T-cell (primary cell): ENCODE data around the gene NOD2. TPM values are rescaled to one million over a fixed set of nuclear protein-coding genes. Genes with fewer than 3 reads are reported as not detected.

ENCODE experiments used
- ATAC-seq, 4 experiments: fragments of 200-7000 bp in 3 of 4; fragments of 150-1000 bp in 1 of 4; cut with Tn5 transposase; replicated peaks in 1 of 4; 1 replicate in 3 of 4; 2 replicates in 1 of 4; pipeline ENCODE4 v1.10.0; 2021; ENCODE audit warnings: moderate library complexity in 3 of 4, mild to moderate bottlenecking in 2 of 4, moderate number of reproducible peaks in 1 of 4
- CTCF ChIA-PET, 2 donors: fragments of 300-600 bp; sonication (Branson Sonifier 250); formaldehyde crosslinking; loops; one replicate each; lab custom pipeline; 2022; ENCODE audit warnings: antibody characterized with exemption in 2 of 2; lab: Charles Lee
- POLR2A ChIA-PET, 2 donors: fragments of 300-600 bp; sonication (Branson Sonifier 250); formaldehyde crosslinking; loops; one replicate each; lab custom pipeline; 2022; ENCODE audit warnings: antibody characterized with exemption in 2 of 2; lab: Charles Lee
- DNase-seq, 35 experiments: peaks; one replicate each; pipeline versions ENCODE4 v3.0.0 to v3.0.0-alpha.2; 2013 to 2023
- H3K27ac ChIP-seq: one replicate; pipeline ENCODE4 v1.5.1; 2013; ENCODE audit warnings: low read length
- H3K27me3 ChIP-seq, 2 experiments: replicated peaks in 1 of 2; 1 replicate in 1 of 2; 2 replicates in 1 of 2; pipeline versions ENCODE4 v1.6.1 to v1.7.0; 2013; ENCODE audit warnings: low read length in 1 of 2, mixed read lengths in 1 of 2; ENCODE audit not compliant: control insufficient read depth in 2 of 2, insufficient read depth in 2 of 2; ENCODE audit errors: extremely low read depth in 1 of 2
- H3K36me3 ChIP-seq, 2 donors: 1 replicate in 1 of 2; 2 replicates in 1 of 2; pipeline versions ENCODE4 v1.6.1 to v1.7.0; 2013; ENCODE audit warnings: low read length in 1 of 2; ENCODE audit not compliant: control insufficient read depth in 2 of 2, insufficient read depth in 1 of 2; ENCODE audit errors: extremely low read depth in 1 of 2
- H3K4me1 ChIP-seq, 2 experiments: 1 replicate in 1 of 2; 2 replicates in 1 of 2; pipeline versions ENCODE4 v1.6.1 to v1.7.0; 2013; ENCODE audit warnings: low read length in 2 of 2, mixed read lengths in 1 of 2; ENCODE audit not compliant: insufficient read depth in 2 of 2, control insufficient read depth in 1 of 2; ENCODE audit errors: extremely low read depth in 1 of 2
- H3K4me3 ChIP-seq, 2 donors: 1 replicate in 1 of 2; 2 replicates in 1 of 2; pipeline versions ENCODE4 v1.5.1 to v1.7.0; 2013; ENCODE audit warnings: mild to moderate bottlenecking in 2 of 2, low read length in 1 of 2, moderate library complexity in 1 of 2; ENCODE audit not compliant: control insufficient read depth in 1 of 2; ENCODE audit errors: extremely low read depth in 1 of 2
- H3K9me3 ChIP-seq: 2 replicates; pipeline ENCODE4 v1.7.0; 2013
- H3K27ac Mint-ChIP-seq, 2 donors: one replicate each; pipeline ENCODE4 v1.8.0; 2020 to 2021; ENCODE audit warnings: mild to moderate bottlenecking in 2 of 2, mixed read lengths in 2 of 2
- H3K27me3 Mint-ChIP-seq, 2 donors: one replicate each; pipeline ENCODE4 v1.8.0; 2021 to 2022; ENCODE audit warnings: mixed read lengths in 2 of 2
- H3K36me3 Mint-ChIP-seq: one replicate; pipeline ENCODE4 v1.8.0; 2021; ENCODE audit warnings: mixed read lengths
- H3K4me1 Mint-ChIP-seq, 3 donors: one replicate each; pipeline ENCODE4 v1.8.0; 2020 to 2022; ENCODE audit warnings: mixed read lengths in 3 of 3, mild to moderate bottlenecking in 1 of 3
- H3K4me3 Mint-ChIP-seq, 3 donors: one replicate each; pipeline ENCODE4 v1.8.0; 2020 to 2022; ENCODE audit warnings: mild to moderate bottlenecking in 3 of 3, mixed read lengths in 3 of 3, moderate library complexity in 3 of 3
- H3K9me3 Mint-ChIP-seq, 3 donors: one replicate each; pipeline ENCODE4 v1.8.0; 2020 to 2022; ENCODE audit warnings: mixed read lengths in 3 of 3
- WGBS: methylation state at CpG from one replicate; pipeline ENCODE4 v1.1.5; 2013; ENCODE audit warnings: missing lambda C conversion rate; ENCODE audit not compliant: insufficient coverage; 5-methylcytosine and 5-hydroxymethylcytosine counted together
- total RNA-seq, 35 experiments: library from RNA in 6 of 35; stranded (reverse) in 6 of 35; fragments of 120-200 nt in 1 of 35; gene quantifications; one replicate each; pipeline versions ENCODE4 v1.2.1 to v1.2.4 and lab custom pipeline; 2013 to 2026

The NOD2 gene
- total RNA-seq, 5 donors from 2014 or later (not counting 1 experiment from before 2014, with no cell fraction given) = 2.4 to 7.6 (median 3.1) TPM

DNA sequence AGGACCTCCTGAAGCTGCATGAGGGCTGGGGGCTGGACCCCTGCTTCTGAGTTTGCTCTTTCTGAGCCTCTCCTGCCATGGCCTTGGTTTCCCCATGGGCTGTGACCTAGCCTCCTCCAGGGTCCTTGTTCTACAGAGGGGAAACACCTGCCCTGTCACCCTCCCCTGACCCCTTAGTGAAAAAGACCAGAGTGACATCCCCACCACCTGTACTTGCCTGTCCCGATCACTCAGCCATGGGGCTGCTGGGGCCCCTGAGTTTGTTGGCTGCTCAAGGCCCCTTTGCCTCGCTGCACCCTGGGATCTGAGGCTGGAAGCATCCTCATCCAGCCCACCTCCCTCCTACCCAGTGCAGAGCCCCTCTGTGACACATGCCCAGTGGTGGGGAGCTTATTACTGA, 800 bp downstream of the NOD2 start:
- Histone ChIP-seq H3K27me3 (peaks cover 0 to 7% of the 10 kb centered on the region in 2 experiments), H3K27ac (no peak overlapping the region), H3K9me3 (no peaks in the 10 kb centered on the region), H3K4me1 (peaks cover 7 to 64% of the 10 kb centered on the region in 2 experiments), H3K4me3 (peak overlapping the region in 1 of 2 donors; percentile 61), H3K36me3 (no peaks in the 10 kb centered on the region)
- DNase-seq (no peak), ATAC-seq (no peak)
- Mint-ChIP-seq H3K27ac (peak overlapping the region; percentile 65 to 74), H3K4me3 (peak overlapping the region; percentile 75 to 85 (median 82)), H3K36me3 (no peaks in the 10 kb centered on the region), H3K27me3 (no peaks in the 10 kb centered on the region), H3K4me1 (peaks cover 59 to 68% (median 60%) of the 10 kb centered on the region in 3 donors), H3K9me3 (no peaks in the 10 kb centered on the region)
- ChIA-PET POLR2A (interaction anchor here in 1 of 2 donors (0.8 kb wide), 1 partner anchor 368 kb away, joined by 9 read pairs; no protein-coding TSS in a partner anchor), CTCF (interaction anchor here in 1 of 2 donors (0.6 to 0.8 kb wide), 2 partner anchors 13 to 48 kb away, joined by 3 to 5 read pairs; partner anchors contain the start of gene SNX20)
- WGBS = 100% methylated on average over 2 of the region's 2 CpGs

DNA sequence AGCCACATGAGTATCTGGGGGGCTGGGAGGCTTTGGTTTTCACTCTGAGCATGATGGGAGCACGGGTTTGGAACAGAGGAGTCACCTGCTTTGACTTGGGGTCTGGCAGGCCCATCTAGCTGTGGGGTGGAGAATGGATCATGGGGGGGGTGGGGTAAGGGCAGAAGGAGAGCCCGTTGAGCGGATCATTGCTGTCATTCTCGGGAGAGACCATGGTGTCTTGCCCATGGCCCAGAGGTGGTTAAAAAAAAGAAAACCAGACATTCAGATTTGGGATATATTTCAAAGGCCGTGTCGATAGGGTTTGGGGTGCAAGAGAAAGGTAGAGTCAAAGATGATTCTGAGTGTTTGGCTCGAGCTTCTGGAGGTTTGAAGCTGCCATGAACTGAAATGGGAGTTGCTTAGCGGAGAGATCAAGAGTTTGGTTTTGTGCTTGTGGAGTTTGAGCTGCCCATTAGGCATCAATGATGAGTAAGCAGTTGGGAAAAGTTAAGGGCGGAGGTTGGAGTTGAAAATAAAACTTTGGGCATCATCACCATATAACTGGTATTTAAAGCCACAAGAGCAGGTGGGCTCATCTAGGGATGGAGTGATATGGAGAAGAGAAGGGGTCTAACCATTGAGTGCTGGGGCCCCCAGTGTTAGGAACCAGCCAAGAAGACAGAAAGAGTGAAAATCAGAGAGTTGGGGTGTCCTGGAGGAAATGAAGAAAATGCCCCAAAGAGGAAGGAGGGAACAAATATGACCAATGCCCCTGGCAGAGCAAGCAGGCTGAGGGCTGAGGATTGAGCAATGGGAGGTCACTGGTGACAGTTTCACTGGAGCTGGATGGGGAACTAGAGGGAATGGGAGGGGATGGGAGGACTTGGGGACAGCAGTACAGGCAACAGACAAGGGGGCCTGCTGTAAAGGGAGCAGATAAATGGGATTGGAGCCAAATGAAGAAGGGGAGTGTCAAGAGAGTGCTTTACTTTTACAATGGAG, 1.9 kb downstream of the NOD2 start:
- H3K27ac Mint-ChIP-seq = peak overlapping the region; percentile 25 to 95
- DNase-seq (no peak), ATAC-seq (no peak)
- Histone ChIP-seq H3K4me3 (no peak overlapping the region), H3K27ac (peak overlapping the region; percentile 94), H3K27me3 (peaks cover 0 to 7% of the 10 kb centered on the region in 2 experiments), H3K9me3 (no peaks in the 10 kb centered on the region), H3K36me3 (no peaks in the 10 kb centered on the region), H3K4me1 (peaks cover 7 to 75% of the 10 kb centered on the region in 2 experiments)
- H3K9me3 Mint-ChIP-seq = no peaks in the 10 kb centered on the region
- H3K4me1 Mint-ChIP-seq = peaks cover 70 to 79% (median 71%) of the 10 kb centered on the region in 3 donors
- peak overlapping the region in 2 of 3 donors; percentile 82 to 85 for H3K4me3 Mint-ChIP-seq
- ChIA-PET POLR2A (interaction anchor here in 1 of 2 donors (0.8 kb wide), 1 partner anchor 370 kb away, joined by 9 read pairs; no protein-coding TSS in a partner anchor), CTCF (no interaction called here)
- no peaks in the 10 kb centered on the region for H3K36me3 Mint-ChIP-seq
- whole genome bisulfite sequencing = 96% methylated on average over 8 of the region's 9 CpGs
- H3K27me3 Mint-ChIP-seq = no peaks in the 10 kb centered on the region

DNA sequence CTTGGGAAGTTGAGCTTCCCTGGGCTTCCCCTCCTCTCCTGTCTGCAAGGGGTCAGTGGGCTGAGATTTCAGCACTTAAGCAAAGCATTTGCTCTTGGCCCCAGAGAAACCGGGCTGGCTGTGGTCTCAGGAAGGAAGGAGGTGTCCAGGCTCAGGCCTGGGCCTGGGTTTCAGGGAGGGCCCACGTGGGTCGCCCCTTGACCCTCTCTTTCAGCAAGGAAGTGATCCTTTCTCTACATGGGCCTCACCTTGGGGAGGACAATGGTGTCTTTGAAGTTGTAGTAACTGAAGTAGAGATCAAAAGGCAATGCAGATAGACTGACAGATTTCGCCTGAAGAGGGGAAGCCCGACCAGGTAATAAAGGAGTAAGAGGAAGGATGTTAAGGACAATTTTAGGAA, 2.7 kb downstream of the NOD2 start:
- H3K36me3 Mint-ChIP-seq = peaks cover 1% of the 10 kb centered on the region
- Histone ChIP-seq H3K36me3 (no peaks in the 10 kb centered on the region), H3K27me3 (peaks cover 0 to 7% of the 10 kb centered on the region in 2 experiments), H3K9me3 (no peaks in the 10 kb centered on the region), H3K4me3 (no peak overlapping the region), H3K27ac (peak overlapping the region; percentile 94), H3K4me1 (peaks cover 7 to 76% of the 10 kb centered on the region in 2 experiments)
- H3K4me3 Mint-ChIP-seq = peak overlapping the region; percentile 13 to 85 (median 43)
- ChIA-PET CTCF (interaction anchor here in 1 of 2 donors (0.8 to 1.6 kb wide), 5 partner anchors 13 to 111 kb away, joined by 3 to 6 read pairs (median 3); no protein-coding TSS in a partner anchor), POLR2A (interaction anchor here in 1 of 2 donors (0.8 kb wide), 1 partner anchor 15 kb away, joined by 4 read pairs; the partner anchor contains the start of gene SNX20)
- no peak for ATAC-seq
- WGBS = 57% methylated on average over 1 of the region's 5 CpGs
- H3K9me3 Mint-ChIP-seq = no peaks in the 10 kb centered on the region
- no peaks in the 10 kb centered on the region for H3K27me3 Mint-ChIP-seq
- peak overlapping the region; percentile 95 for H3K27ac Mint-ChIP-seq
- peak in 1 of 35 experiments; percentile 39 for DNase-seq
- H3K4me1 Mint-ChIP-seq = peaks cover 68 to 84% (median 73%) of the 10 kb centered on the region in 3 donors

DNA sequence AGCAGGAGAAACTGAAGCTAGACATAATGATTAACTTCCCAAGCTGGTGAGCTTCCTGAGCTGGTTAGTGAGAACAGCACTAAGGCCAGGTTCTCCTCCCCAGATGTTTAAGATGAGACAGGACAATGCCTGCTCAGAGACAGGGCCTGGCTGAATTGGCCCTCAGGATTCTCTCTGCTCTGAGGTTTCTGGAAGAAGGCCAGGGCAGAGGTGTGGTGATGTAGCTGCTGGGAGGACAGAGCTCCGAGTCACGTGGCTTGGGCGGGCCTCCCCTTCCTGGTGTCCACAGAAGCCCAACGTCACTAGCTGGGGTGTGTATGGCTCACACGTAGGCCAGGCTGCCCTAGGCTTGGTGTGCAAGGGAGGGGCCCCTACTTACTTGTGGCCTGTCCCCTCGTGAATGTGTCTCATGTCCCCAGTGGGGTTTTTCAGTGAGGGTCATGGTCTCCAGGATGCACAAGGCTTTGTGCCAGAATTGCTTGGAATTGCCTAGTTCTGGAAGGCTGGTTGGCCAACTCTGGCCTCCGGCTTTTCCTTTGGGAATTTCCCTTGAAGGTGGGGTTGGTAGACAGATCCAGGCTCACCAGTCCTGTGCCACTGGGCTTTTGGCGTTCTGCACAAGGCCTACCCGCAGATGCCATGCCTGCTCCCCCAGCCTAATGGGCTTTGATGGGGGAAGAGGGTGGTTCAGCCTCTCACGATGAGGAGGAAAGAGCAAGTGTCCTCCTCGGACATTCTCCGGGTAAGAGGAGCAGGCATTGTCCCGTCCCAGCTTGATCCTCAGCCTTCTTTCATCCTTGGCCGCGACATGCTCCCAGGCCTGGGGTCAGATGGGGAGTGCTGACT, 3.4 kb downstream of the NOD2 start:
- POLR2A ChIA-PET = interaction anchor here (0.5 to 0.8 kb wide), 5 partner anchors 15 to 532 kb away, joined by 3 to 6 read pairs (median 3); partner anchors contain the start of gene SNX20 (in 1 of the 2)
- Histone ChIP-seq H3K27me3 (peaks cover 0 to 7% of the 10 kb centered on the region in 2 experiments), H3K4me3 (no peak overlapping the region), H3K27ac (peak overlapping the region; percentile 94), H3K9me3 (no peaks in the 10 kb centered on the region), H3K36me3 (no peaks in the 10 kb centered on the region), H3K4me1 (peaks cover 7 to 76% of the 10 kb centered on the region in 2 experiments)
- ATAC-seq = peak; percentile 15 to 55 (median 31)
- CTCF ChIA-PET = interaction anchor here in 1 of 2 donors (0.8 to 1.6 kb wide), 5 partner anchors 12 to 110 kb away, joined by 3 to 6 read pairs (median 3); no protein-coding TSS in a partner anchor
- 83% methylated on average over 8 of the region's 15 CpGs for WGBS
- Mint-ChIP-seq H3K27ac (peak overlapping the region; percentile 95), H3K4me1 (peaks cover 67 to 88% (median 73%) of the 10 kb centered on the region in 3 donors), H3K4me3 (peak overlapping the region; percentile 43 to 85 (median 84)), H3K36me3 (peaks cover 6% of the 10 kb centered on the region), H3K9me3 (no peaks in the 10 kb centered on the region), H3K27me3 (no peaks in the 10 kb centered on the region)
- DNase-seq = peak in 32 of 35 experiments; percentile 31 to 80 (median 50)

DNA sequence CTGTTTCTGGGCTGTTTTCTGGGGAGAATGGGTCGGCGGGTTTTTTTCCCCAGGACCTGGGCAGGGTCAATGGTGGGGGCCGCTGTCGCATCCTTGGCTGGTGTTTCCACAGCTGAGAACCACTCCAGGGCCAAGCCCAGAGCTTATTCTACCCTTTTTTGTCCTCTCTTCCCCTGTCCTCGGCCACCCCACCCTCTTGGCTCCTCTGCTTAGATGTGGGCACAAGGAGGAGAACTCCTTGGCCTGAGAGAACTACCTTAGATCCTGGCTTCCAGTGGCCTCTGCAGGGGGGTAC, 4.0 kb downstream of the NOD2 start:
- 91% methylated on average over 5 of the region's 5 CpGs for WGBS
- Mint-ChIP-seq H3K9me3 (no peaks in the 10 kb centered on the region), H3K4me1 (peaks cover 63 to 89% (median 72%) of the 10 kb centered on the region in 3 donors), H3K4me3 (peak overlapping the region; percentile 77 to 84 (median 84)), H3K27me3 (no peaks in the 10 kb centered on the region), H3K36me3 (peaks cover 6% of the 10 kb centered on the region), H3K27ac (peak overlapping the region; percentile 95)
- ChIA-PET CTCF (interaction anchor here in 1 of 2 donors (1.2 to 1.6 kb wide), 2 partner anchors 12 to 109 kb away, joined by 3 to 5 read pairs; no protein-coding TSS in a partner anchor), POLR2A (interaction anchor here (0.5 to 0.6 kb wide), 2 partner anchors 424 to 533 kb away, joined by 3 to 6 read pairs; no protein-coding TSS in a partner anchor)
- Histone ChIP-seq H3K27me3 (peaks cover 0 to 7% of the 10 kb centered on the region in 2 experiments), H3K9me3 (no peaks in the 10 kb centered on the region), H3K36me3 (no peaks in the 10 kb centered on the region), H3K27ac (peak overlapping the region; percentile 94), H3K4me1 (peaks cover 7 to 76% of the 10 kb centered on the region in 2 experiments), H3K4me3 (peak overlapping the region in 1 of 2 donors; percentile 44)
- DNase-seq (no peak), ATAC-seq (no peak)
